ELR (cell line): ENCODE measurements around the gene SMNDC1.
"Not testable (repeated sequence)": the region's sequence is repeated elsewhere in the genome, so short reads cannot be mapped to it uniquely, and the experiment has no call there.

ENCODE experiments used
- DNase-seq: peaks from one replicate; pipeline ENCODE4 v3.0.0-alpha.2; 2015; ENCODE audit warnings: low read depth

Gene SMNDC1

DNA sequence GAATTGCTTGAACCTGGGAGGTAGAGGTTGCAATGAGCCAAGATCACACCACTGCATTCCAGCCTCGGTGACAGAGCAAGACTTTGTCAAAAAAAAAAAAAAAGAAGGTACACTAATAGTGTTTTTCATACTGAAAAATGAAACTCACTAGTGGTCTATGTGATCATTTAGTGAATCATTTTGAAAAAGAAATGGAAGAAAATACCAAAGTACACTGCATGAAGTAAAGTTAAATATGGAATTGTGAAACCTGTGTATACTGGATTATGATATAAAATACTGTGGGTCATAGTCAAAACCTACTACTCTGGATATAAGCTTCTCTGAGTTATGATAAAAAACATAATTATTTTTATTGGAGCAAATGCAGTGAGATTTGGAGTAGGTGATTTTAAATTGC lies 55.2 kb downstream of the SMNDC1 start:
- not testable (repeated sequence) for DNase-seq

DNA sequence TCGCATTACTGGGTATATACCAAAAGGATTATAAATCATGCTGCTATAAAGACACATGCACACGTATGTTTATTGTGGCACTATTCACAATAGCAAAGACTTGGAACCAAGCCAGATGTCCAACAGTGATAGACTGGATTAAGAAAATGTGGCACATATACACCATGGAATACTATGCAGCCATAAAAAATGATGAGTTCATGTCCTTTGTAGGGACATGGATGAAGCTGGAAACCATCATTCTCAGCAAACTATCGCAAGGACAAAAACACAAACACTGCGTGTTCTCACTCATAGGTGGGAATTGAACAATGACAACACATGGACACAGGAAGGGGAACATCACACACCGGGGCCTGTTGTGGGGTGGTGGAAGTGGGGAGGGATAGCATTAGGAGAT lies 56.9 kb downstream of the SMNDC1 start:
- DNase-seq = not testable (repeated sequence)

GRCh38 chr10:110244550-110244949 lies 60.2 kb downstream of the SMNDC1 start:
- no peak for DNase-seq

DNA sequence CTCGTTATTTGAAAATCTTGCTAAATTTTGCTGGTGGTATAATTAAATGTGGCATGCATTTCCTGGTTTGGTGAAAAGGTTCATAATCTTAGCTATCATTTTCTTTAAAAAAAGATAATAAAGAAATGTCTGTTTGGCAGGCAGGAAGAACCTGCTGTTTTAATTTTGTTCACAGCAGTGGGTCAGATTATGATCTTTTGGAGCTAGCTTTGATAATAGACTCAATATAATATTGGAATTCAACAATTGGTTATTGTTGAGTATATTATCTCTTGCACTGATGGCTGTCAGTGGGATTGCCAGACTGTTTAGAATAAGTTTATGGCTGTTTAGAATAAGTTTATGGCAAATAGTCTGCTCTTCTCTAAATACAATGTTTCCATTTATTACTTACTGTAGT lies 62.2 kb downstream of the SMNDC1 start:
- no peak for DNase-seq

DNA sequence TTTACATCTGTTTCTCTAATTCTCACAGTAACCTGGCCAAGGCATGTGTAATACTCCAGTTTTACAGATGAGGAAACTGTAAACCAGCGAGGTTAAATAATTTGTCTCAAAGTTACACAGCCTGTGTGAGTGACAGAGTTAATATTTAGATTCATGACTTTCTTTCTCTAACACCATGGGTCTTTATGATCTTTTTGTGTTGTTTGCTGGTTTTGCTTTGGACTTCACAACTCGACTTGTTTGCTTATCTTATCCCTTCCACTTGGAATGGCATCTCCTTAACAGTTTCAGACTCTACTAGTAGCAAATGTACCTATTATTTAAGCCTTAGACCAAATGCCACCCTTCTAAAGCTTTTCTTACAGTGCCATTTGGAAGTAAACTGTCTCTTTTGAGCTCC lies 62.9 kb downstream of the SMNDC1 start:
- no peak for DNase-seq

GRCh38 chr10:110241407-110241806 lies 63.3 kb downstream of the SMNDC1 start:
- no peak for DNase-seq
